Left lobe of liver (tissue), 2 donors: ENCODE data around the gene NKAIN4. TPM values are rescaled to one million over a fixed set of nuclear protein-coding genes. Genes with fewer than 3 reads are reported as not detected.

ENCODE experiments used
- ATAC-seq: fragments of 200-7000 bp; cut with Tn5 transposase; one replicate; pipeline ENCODE4 v1.9.1; 2020; ENCODE audit warnings: mild to moderate bottlenecking, moderate library complexity
- DNase-seq: peaks from one replicate; pipeline ENCODE4 v3.0.0-alpha.2; 2020; ENCODE audit warnings: low spot score
- total RNA-seq: library from RNA; stranded (reverse); gene quantifications from one replicate; pipeline ENCODE4 v1.2.1, GENCODE V29; 2021
- donor health status: DM: no; HTN: no; CAD: no; lungs with moderate emphysema.
- donor health status: DM: no; HTN: yes; CAD: no.

NKAIN4 gene
- total RNA-seq = not detected

GRCh38 chr20:63254232-63254605 is at the start of gene NKAIN4:
NKAIN4 (minus strand) TSS chr20:63254463; CDS start chr20:63254450, 13 bp downstream.
- DNase-seq (no peak), ATAC-seq (no peak)

- DNase-seq (no peak), ATAC-seq (no peak)
These were observed 48.9 kb upstream of the NKAIN4 start for GRCh38 chr20:63303095-63303666.

GRCh38 chr20:63301671-63302070 is 47.4 kb upstream of the NKAIN4 start:
- no peak for ATAC-seq
- DNase-seq = no peak

- ATAC-seq (no peak), DNase-seq (no peak)
These were observed 44.6 kb upstream of the NKAIN4 start for GRCh38 chr20:63298731-63299312.

GRCh38 chr20:63297796-63298572 is 43.7 kb upstream of the NKAIN4 start:
- ATAC-seq (no peak), DNase-seq (no peak)

GRCh38 chr20:63297371-63297781 is 43.1 kb upstream of the NKAIN4 start:
- ATAC-seq (no peak), DNase-seq (no peak)

GRCh38 chr20:63296531-63297299 is 42.5 kb upstream of the NKAIN4 start:
- ATAC-seq (no peak), DNase-seq (no peak)

- no peak for ATAC-seq
- no peak for DNase-seq
These were observed 41.6 kb upstream of the NKAIN4 start for GRCh38 chr20:63295846-63296245.

GRCh38 chr20:63295422-63295821 is 41.2 kb upstream of the NKAIN4 start:
- ATAC-seq (no peak), DNase-seq (no peak)

GRCh38 chr20:63295018-63295417 is 40.8 kb upstream of the NKAIN4 start:
- ATAC-seq (no peak), DNase-seq (no peak)

- ATAC-seq = no peak
- DNase-seq = no peak
These were observed 40.3 kb upstream of the NKAIN4 start for GRCh38 chr20:63294536-63294900.

GRCh38 chr20:63293871-63294535 is 39.7 kb upstream of the NKAIN4 start:
- DNase-seq = no peak
- no peak for ATAC-seq

GRCh38 chr20:63293456-63293855 is 39.2 kb upstream of the NKAIN4 start:
- ATAC-seq = no peak
- no peak for DNase-seq

- DNase-seq = no peak
- ATAC-seq = no peak
These were observed 38.6 kb upstream of the NKAIN4 start, which contains the start of gene COL20A1 for GRCh38 chr20:63292904-63293303. COL20A1 (plus strand) TSS chr20:63293186; CDS start chr20:63295108, 1,922 bp downstream.

- ATAC-seq (no peak), DNase-seq (no peak)
These were observed 38.0 kb upstream of the NKAIN4 start for GRCh38 chr20:63292292-63292701.

- ATAC-seq = no peak
- no peak for DNase-seq
These were observed 37.5 kb upstream of the NKAIN4 start for GRCh38 chr20:63291811-63292210.

GRCh38 chr20:63290677-63291472 is 36.6 kb upstream of the NKAIN4 start:
- ATAC-seq (peak; percentile 72), DNase-seq (no peak)

GRCh38 chr20:63290136-63290676 is 35.9 kb upstream of the NKAIN4 start:
- no peak for DNase-seq
- peak; percentile 6 for ATAC-seq

GRCh38 chr20:63289311-63290135 is 35.3 kb upstream of the NKAIN4 start:
- no peak for DNase-seq
- ATAC-seq = no peak
